Inflammatory macrophage (primary cell): ENCODE data around the gene SIRPG.
"Not testable (repeated sequence)": the region's sequence is repeated elsewhere in the genome, so short reads cannot be mapped to it uniquely, and the experiment has no call there.

Experiments
- DNase-seq, 2 donors: peaks; one replicate each; pipeline ENCODE4 v3.0.0-alpha.2; 2020 to 2022
- total RNA-seq, 18 experiments: gene quantifications; one replicate each; lab custom pipeline; 2026; ENCODE audit warnings: mixed read lengths in 6 of 18, inconsistent platforms in 2 of 18; lab: John Stamatoyannopoulos, UW

The SIRPG gene
- 0 to 0.11 (median 0) reads per million in 18 experiments for total RNA-seq

- DNase-seq, result no peak
These were observed at the start of gene SIRPG for GRCh38 chr20:1657556-1658334. Gene SIRPG (minus strand): TSS chr20:1657779. CDS start chr20:1657714, 65 bp downstream.

DNA sequence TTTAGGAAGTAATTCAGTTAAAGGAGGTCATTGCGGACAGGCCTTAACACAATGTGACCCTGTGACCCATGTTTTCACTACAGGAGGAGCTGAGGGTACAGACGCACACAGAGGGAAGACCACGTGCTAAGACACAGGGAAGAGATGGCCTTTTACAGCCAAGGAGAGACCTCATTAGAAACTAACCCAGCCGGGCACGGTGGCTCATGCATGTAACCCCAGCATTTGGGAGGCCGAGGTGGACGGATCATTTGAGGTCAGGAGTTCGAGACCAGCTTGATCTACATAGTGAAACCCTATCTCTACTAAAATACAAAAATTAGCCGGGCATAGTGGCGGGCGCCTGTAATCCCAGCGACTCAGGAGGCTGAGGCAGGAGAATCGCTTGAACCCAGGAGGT is 49.3 kb upstream of the SIRPG start:
- not testable (repeated sequence) for DNase-seq

DNA sequence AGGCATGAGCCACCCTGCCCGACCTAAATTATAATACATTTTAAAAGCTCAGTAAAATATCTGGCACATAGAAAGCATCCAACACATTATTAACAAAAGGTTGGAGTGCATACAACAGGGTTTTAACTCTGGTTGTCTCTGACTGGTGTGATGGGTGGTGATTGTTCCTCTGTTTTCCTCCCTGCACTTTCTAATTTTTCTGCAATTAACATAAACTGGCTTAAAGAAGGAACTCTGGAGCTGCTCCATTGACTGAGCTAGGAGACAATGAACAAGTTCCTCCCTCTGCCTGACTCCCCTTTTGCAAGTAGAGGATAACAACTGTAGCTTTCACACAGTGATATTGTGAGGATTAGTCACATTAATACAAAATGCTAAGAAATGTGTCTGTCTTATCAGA is 48.5 kb upstream of the SIRPG start:
- peak in 1 of 2 donors; percentile 20 for DNase-seq

GRCh38 chr20:1702855-1703254 is 45.3 kb upstream of the SIRPG start:
- DNase-seq, result peak in 1 of 2 donors; percentile 33

DNA sequence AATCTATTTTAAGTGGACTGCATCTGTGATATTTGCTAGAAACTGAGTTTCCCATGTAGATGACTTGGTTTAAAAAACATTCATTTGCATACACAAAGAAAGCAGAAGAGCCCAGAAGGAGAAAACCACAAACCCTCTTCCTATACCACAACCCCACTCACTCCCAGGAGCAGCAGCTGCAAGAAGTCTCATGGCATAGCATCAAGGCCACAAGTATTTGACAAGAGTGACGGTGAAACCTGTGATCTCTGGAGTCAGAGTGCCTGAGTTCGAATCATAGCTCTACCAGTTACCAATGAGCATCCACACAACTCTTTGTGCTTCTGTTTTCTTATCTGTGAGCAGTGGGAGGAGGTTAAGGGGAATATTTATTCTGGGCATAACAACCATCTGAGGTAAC is 44.7 kb upstream of the SIRPG start:
- DNase-seq, result peak; percentile 93 to 95

GRCh38 chr20:1700990-1701389 is 43.4 kb upstream of the SIRPG start:
- no peak for DNase-seq

GRCh38 chr20:1697592-1697991 is 40.0 kb upstream of the SIRPG start:
- DNase-seq, result no peak

GRCh38 chr20:1696521-1697209 is 39.1 kb upstream of the SIRPG start:
- DNase-seq, result no peak

DNA sequence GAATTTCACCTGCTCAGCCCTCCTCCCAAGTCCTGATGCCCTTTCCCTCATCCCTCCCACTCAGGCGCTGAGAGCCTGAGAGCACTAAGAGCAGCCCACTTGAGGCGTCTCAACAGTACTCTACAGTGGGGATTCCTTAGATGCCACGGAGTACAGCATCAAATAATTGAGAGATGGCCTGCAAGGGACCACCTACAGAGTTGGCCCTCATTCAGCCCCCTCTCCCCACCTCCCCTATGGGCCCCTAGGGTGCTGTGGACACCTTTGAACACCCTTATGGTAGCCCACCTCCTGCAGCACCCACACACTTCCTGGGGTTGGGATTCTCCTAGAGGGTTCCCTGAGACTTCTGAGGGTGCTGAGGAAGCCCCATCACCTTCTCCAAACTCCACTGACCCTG is 37.1 kb upstream of the SIRPG start:
- DNase-seq, result no peak

GRCh38 chr20:1693427-1693826 is 35.8 kb upstream of the SIRPG start:
- no peak for DNase-seq

- no peak for DNase-seq
These were observed 32.1 kb upstream of the SIRPG start for GRCh38 chr20:1689721-1690120.

DNA sequence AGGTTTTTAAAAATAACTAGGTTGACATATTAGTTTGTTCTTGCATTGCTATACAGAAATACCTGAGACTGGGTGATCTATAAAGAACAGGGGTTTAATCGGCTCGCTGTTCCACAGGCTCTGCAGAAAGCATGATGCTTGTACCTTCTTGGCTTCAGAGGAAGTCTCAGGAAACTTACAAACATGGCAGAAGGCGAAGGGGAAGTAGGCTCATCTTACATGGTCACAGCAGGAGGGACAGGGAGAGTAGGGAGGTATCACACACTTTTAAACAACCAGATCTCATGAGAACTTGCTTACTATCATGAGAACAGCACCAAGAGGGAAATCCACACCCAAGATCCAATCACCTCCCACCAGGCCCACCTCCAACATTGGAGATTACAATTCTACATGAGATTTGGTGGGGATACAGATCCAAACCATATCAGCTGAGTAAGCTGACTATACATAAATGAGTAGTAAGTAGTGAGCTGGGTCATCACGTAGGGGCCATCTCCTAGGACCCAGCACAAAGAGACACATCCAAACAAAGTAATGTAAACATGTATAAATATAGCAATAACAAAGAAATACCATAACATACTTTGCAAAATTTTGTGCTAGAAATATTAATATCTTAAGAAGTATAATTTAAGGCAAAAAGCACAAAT is 31.4 kb upstream of the SIRPG start:
- no peak for DNase-seq

DNA sequence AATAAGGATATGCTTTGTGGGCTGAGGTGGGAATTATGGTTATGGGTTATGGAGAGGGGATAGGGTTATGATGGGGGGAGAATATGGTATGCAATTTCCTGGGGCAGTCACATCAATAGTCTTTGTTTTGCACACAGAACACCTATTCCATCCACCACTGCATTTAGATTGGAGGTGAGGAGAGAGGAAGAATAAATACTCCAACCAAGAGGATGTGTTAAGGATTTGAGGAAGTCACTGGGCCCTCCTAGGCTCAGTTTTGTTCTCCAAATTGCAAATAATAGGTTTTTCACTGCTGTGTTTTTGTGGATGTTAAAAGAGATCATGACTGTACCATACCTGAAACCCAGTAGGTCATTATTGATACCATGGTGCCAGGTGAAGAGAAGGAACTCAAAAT is 29.5 kb upstream of the SIRPG start:
- no peak for DNase-seq

GRCh38 chr20:1686151-1686748 is 28.7 kb upstream of the SIRPG start:
- no peak for DNase-seq

GRCh38 chr20:1685304-1686052 is 27.9 kb upstream of the SIRPG start:
- DNase-seq, result peak; percentile 22 to 35

- DNase-seq, result no peak
These were observed 27.3 kb upstream of the SIRPG start for GRCh38 chr20:1684872-1685271.

GRCh38 chr20:1676650-1677049 is 19.1 kb upstream of the SIRPG start:
- DNase-seq, result no peak

- DNase-seq, result no peak
These were observed 17.6 kb upstream of the SIRPG start for GRCh38 chr20:1674990-1675780.

DNA sequence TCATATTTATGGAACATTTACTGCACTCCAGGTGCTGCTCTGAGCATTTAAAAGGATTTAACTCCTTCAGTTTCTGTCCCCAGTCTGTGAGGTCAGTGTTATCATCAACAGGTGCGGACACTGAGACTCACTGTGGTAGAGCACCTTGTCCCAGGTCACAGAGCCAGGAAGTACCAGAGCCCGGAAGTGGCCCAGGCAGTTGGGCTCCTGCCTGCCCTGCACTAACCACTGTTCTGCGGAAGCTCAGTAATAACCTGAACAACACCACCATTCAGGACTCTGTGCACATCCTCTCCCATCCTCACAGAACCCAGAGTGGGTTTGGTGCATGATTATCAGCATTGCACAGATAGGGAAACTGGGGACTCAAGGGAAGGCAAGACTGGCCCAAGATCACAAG is 16.8 kb upstream of the SIRPG start:
- no peak for DNase-seq

GRCh38 chr20:1673424-1673823 is 15.8 kb upstream of the SIRPG start:
- DNase-seq, result no peak

- DNase-seq, result no peak
These were observed 15.1 kb upstream of the SIRPG start for GRCh38 chr20:1672728-1673127.
